Activated T-cell treated with anti-CD3 and anti-CD28 coated beads for 4 hours (primary cell): ENCODE data around the gene CCT3.

ENCODE experiments used
- DNase-seq: peaks from one replicate; pipeline ENCODE4 v3.0.0-alpha.2; 2020

Gene CCT3

GRCh38 chr1:156276532-156276931, 61.6 kb downstream of the CCT3 start:
- DNase-seq, result no peak

GRCh38 chr1:156270314-156270713, 67.8 kb downstream of the CCT3 start:
- no peak for DNase-seq

- no peak for DNase-seq
Observed at GRCh38 chr1:156268336-156268735, 69.8 kb downstream of the CCT3 start.

GRCh38 chr1:156266051-156266450, 72.0 kb downstream of the CCT3 start:
- no peak for DNase-seq

DNA sequence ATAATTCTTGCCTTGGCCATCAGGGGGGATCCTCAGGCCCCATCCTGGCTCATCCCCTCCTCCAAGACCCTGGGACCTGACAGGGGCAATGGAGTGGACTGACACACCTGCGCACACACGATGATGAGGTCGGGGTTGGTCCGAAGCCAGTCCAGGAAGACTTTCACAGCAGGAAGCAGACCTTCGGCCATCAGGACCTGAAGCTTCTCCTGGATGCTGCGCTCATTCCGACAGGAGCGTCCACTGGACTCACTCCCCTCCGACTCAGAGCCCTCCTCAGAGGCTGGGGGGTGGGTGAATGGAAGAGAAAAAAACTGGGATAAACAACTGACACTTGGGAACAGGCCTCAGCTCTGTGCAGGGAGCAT, 74.8 kb downstream of the CCT3 start:
- no peak for DNase-seq

- no peak for DNase-seq
Observed at GRCh38 chr1:156262461-156263287, 75.4 kb downstream of the CCT3 start.

GRCh38 chr1:156260896-156261295, 77.2 kb downstream of the CCT3 start:
- DNase-seq, result no peak

GRCh38 chr1:156259805-156260204, 78.3 kb downstream of the CCT3 start:
- no peak for DNase-seq
